ENCODE data around the gene TNNT1.

GRCh38 chr19:55114566-55115145 lies 34.4 kb downstream of the TNNT1 start:
- TF ChIP-seq EZH2 (IDR thresholded peaks at IDR 0.05) (no peak), POLR2AphosphoS5 (IDR thresholded peaks at IDR 0.05; ENCODE audit: borderline replicate concordance, low read depth, low read length) (no peak), FOXP2 (optimal IDR thresholded peaks at IDR 0.05; ENCODE audit: control extremely low read depth, extremely low read length, insufficient read depth) (no peak)

Measured in SK-N-MC (cell line).